Mucosa of descending colon (tissue), 3 donors: ENCODE results near the gene LINC01488. TPM values are rescaled to one million over a fixed set of nuclear protein-coding genes. Genes with fewer than 3 reads are reported as not detected.

Experiments
- ATAC-seq: fragments of 200-7000 bp; cut with Tn5 transposase; one replicate; pipeline ENCODE4 v1.9.1; 2020; ENCODE audit warnings: mild to moderate bottlenecking, moderate library complexity
- DNase-seq, 3 donors: peaks; one replicate each; pipeline ENCODE4 v3.0.0-alpha.2; 2020
- H3K36me3 ChIP-seq: fragments of 200-600 bp; one replicate; pipeline ENCODE4 v1.8.0; 2021; ENCODE audit warnings: low read depth, mild to moderate bottlenecking
- H3K4me1 ChIP-seq: fragments of 200-600 bp; one replicate; pipeline ENCODE4 v1.8.0; 2021; ENCODE audit warnings: low read depth, mild to moderate bottlenecking
- H3K4me3 ChIP-seq: fragments of 200-600 bp; one replicate; pipeline ENCODE4 v1.8.0; 2021; ENCODE audit warnings: mild to moderate bottlenecking
- H3K9me3 ChIP-seq: fragments of 200-600 bp; one replicate; pipeline ENCODE4 v1.8.0; 2021; ENCODE audit warnings: mild to moderate bottlenecking
- intact Hi-C, 2 donors: fragments of 100-400 bp; cut with DNase I in 1 of 2; cut with micrococcal nuclease in 1 of 2; formaldehyde crosslinking; loops; one replicate each; pipeline versions ENCODE4 v1.11.0 to v1.11.1; 2022; cut with DNase I, micrococcal nuclease
- total RNA-seq, 3 donors: library from RNA; stranded (reverse); fragmentation: NEBNext Ultra II Directional in 2 of 3; extraction: Animal tissue kit (Norgen Biotek cat#: 25700) in 2 of 3; gene quantifications; one replicate each; pipeline versions ENCODE4 v1.2.1 to v1.2.4, GENCODE V29; 2021 to 2023
- TF ChIP-seq, protein P1 (sequence below): fragments of 200-600 bp; IDR thresholded peaks from one replicate; pipeline ENCODE4 v1.8.0; 2022; ENCODE audit warnings: antibody characterized with exemption, mild to moderate bottlenecking
- donor health status: DM: no; HTN: no; CAD: no; lungs with moderate emphysema.
- donor health status: DM: no; HTN: no; CAD: no.
- donor health status: DM: no; HTN: yes; CAD: no.

Gene LINC01488
- total RNA-seq, 3 donors from 2014 or later: not detected

DNA sequence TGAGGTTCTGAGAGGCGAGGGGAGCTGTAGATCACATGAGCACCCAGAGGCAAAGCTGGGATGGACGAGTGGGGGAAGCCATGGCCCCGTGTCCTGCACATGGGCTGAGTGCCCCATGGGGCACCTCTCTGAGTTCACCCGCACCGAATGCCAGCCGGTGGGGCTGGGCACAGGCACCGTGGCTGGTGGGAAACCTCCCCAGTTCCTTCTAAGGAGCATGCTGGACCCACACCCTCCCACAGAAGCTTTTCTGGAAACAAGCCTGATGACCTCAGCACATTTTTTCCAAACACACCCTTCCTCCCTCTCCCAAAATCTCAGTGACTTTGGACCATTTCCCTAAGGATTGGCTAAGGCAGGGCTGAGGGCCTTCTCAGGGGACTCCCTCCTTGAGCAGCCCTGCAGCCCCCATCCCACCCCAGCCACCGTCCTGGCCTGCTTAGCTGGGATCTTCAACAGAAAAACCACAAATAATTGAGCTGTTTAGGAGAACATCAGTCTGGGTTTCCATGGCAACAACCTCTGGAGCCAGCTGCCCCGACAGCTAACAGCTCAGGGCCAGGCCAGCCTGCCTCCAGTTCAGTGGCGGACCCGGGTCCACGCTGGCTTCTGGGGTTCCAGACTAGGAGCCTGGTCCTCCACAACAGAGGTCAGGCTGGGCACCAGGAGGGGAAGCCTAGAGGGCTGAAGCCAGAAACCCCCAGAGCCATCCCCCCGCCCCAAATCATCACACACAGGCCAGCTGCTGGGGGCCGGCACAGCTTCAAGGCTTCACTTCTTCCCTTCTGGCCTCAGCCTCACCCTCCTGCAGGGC is 18.1 kb upstream of the LINC01488 start:
- H3K4me1 ChIP-seq: peaks cover 37% of the 10 kb centered on the region
- intact Hi-C loops: no loop called here
- DNase-seq: peak in 2 of 3 donors; percentile 35 to 53
- no peaks in the 10 kb centered on the region for H3K36me3 ChIP-seq
- H3K4me3 ChIP-seq: no peak overlapping the region
- H3K9me3 ChIP-seq: peaks cover 3% of the 10 kb centered on the region
- TF ChIP-seq, protein P1, sequence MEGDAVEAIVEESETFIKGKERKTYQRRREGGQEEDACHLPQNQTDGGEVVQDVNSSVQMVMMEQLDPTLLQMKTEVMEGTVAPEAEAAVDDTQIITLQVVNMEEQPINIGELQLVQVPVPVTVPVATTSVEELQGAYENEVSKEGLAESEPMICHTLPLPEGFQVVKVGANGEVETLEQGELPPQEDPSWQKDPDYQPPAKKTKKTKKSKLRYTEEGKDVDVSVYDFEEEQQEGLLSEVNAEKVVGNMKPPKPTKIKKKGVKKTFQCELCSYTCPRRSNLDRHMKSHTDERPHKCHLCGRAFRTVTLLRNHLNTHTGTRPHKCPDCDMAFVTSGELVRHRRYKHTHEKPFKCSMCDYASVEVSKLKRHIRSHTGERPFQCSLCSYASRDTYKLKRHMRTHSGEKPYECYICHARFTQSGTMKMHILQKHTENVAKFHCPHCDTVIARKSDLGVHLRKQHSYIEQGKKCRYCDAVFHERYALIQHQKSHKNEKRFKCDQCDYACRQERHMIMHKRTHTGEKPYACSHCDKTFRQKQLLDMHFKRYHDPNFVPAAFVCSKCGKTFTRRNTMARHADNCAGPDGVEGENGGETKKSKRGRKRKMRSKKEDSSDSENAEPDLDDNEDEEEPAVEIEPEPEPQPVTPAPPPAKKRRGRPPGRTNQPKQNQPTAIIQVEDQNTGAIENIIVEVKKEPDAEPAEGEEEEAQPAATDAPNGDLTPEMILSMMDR: no peak
- peak; percentile 15 for ATAC-seq

DNA sequence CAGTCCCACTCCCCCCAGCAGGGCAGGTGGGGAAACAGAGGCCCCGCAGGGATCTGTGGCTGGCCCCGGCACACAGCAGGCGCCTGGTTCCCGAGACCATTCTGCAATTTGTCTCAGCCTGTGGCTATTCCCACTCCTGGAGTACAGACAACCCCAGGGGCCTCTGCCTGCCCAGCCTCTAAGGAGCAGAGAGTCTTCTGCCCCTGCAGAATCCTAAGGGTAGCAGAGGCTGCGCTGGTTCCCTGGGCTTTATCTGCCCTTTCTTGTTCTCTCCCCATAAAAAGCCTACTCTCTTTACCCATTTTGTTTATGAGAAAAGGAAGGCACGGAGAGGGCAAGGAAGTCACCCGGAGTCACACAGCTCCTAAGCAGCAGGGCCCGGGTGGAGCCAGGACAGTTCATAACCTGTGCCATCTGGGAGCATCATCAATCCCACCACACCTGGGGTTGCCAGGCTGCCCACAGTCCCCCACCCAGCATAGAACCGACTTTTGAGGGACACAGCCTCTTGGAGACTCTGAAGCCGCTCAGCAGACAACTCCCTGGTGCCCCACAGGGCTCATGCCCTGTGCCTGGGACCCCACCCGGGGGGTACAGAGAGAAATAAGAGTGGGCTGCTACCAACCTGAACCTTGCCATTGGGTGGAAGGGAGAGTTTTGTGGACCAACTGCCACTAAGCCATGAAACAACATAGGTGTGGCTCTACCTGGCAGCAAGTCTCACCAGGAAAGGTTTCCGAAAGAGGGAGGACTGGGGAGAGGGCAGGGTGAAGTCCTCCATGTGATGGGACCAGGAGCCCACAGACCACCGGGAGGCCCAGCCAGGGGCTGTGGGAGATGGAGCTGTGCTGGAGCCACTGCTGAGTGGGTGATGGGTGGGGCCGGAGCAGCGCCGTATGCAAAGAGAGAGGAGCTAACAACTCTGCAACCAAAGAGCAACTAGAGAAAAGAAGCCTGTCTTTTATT is 17.2 kb upstream of the LINC01488 start:
- ATAC-seq (peak; percentile 85), DNase-seq (peak in 2 of 3 donors; percentile 65 to 72)
- Histone ChIP-seq H3K4me1 (peaks cover 37% of the 10 kb centered on the region), H3K36me3 (no peaks in the 10 kb centered on the region), H3K9me3 (peaks cover 3% of the 10 kb centered on the region), H3K4me3 (no peak overlapping the region)
- TF ChIP-seq, protein P1: no peak
- intact Hi-C loops: no loop called here

DNA sequence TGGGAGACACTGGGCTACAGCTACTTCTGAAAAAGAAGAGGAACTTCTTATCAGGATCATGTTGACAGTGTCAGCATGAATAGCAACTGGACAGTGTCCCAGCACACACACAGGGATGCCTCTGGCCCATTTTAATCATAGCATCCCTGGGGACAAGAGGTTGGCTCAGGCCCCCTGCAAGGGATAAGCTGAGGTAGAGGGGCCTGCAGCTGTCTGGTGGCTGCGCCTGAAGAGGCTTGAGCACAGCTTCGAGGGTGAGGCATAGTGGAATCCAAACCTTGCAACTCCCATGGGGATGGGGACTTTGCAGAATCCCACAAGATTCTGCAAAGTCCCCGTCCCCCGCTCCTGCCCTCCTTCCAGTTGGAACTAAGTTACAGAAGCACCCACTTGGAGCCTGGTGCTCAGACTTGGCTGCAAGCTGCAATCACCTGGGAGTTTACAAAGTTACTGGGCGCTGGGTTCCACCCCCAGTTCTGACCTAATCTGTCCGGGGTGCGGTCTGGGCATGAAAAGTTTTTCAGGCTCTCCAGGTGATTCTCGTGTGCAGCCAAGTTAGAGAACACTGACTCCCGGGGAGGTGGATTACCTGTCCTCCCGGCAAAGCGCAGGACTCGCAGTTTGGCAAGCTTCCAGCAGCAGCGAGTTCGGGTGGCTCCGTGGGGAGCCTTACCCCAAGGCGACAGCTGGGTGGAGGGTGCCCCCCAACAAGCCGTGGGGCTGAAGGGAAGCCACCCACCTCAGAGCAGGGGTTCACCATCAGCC is 16.0 kb upstream of the LINC01488 start:
- peaks cover 44% of the 10 kb centered on the region for H3K4me1 ChIP-seq
- intact Hi-C loops: no loop called here
- H3K36me3 ChIP-seq: no peaks in the 10 kb centered on the region
- TF ChIP-seq, protein P1: no peak
- no peak overlapping the region for H3K4me3 ChIP-seq
- DNase-seq: peak; percentile 54 to 71 (median 65)
- H3K9me3 ChIP-seq: peaks cover 3% of the 10 kb centered on the region
- peak; percentile 37 for ATAC-seq

DNA sequence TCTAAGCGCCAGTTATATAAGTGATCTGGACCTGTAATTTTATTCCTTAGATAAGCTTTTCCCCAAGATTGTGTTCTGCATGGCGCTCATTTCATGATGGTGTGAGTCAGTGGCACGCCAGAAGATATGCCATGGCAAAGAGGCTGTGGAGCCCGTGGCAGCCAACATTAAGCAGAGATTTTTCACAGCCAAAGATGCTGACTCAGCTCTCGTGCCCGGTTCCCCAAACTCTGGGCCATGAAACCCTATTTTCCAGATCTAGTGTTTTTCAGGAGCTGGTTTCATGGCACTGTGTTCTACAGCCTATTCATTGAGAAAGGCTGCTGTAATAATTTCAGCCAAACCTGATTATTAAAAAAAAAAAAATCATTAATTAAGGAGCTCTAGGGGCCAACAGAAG is 15.4 kb upstream of the LINC01488 start:
- intact Hi-C loops: no loop called here
- Histone ChIP-seq H3K36me3 (no peaks in the 10 kb centered on the region), H3K9me3 (peaks cover 1% of the 10 kb centered on the region), H3K4me1 (peaks cover 48% of the 10 kb centered on the region), H3K4me3 (no peak overlapping the region)
- TF ChIP-seq, protein P1: no peak
- DNase-seq (peak in 2 of 3 donors; percentile 25 to 34), ATAC-seq (no peak)

DNA sequence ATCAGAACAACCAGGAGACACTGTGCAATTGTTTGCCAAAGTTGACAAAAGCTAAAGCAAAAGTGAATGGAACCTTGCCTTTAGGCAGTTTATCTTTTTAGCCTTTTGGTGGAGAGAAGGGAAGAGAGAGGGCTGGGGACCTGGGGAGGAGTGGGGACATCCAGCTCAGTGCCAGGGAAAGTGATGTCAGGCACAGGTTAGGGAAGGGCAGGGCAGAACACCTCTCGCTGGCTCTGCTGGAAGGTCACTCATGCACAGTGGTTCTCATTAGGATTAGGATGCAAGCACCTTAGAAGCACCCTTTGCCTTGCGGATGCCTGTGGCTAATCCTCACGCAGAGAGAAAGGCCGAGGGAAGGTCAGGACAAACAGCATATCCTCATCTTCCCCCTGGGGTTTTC is 14.3 kb upstream of the LINC01488 start:
- TF ChIP-seq, protein P1: no peak
- Histone ChIP-seq H3K36me3 (no peaks in the 10 kb centered on the region), H3K4me1 (peaks cover 46% of the 10 kb centered on the region), H3K9me3 (no peaks in the 10 kb centered on the region), H3K4me3 (no peak overlapping the region)
- DNase-seq (peak in 1 of 3 donors; percentile 15), ATAC-seq (no peak)
- intact Hi-C loops: no loop called here
